DOHH2 (cell line): ENCODE results near the gene IER5.

ENCODE experiments used
- H3F3A ChIP-seq: fragments of 200-600 bp; sonication (generic), shearing (Covaris generic); 2 replicates; pipeline ENCODE4 v1.6.0; 2016; ENCODE audit warnings: antibody characterized with exemption, mild to moderate bottlenecking; ENCODE audit not compliant: control insufficient read depth, insufficient read depth
- H3K27ac ChIP-seq: fragments of 200-600 bp; sonication (generic); 2 replicates; pipeline ENCODE4 v1.5.1; 2014; ENCODE audit warnings: low read depth, mild to moderate bottlenecking, low read length, moderate library complexity
- H3K27me3 ChIP-seq: fragments of 200-600 bp; sonication (generic); 2 replicates; pipeline ENCODE4 v1.6.1; 2014; ENCODE audit warnings: mild to moderate bottlenecking, low read length, mixed read lengths; ENCODE audit not compliant: control insufficient read depth
- H3K36me3 ChIP-seq: fragments of 200-600 bp; sonication (generic); 2 replicates; pipeline ENCODE4 v1.6.1; 2014; ENCODE audit warnings: mild to moderate bottlenecking, low read length, moderate library complexity, mixed read lengths; ENCODE audit not compliant: control insufficient read depth
- H3K4me1 ChIP-seq: fragments of 200-600 bp; sonication (generic); 2 replicates; pipeline ENCODE4 v1.6.1; 2014; ENCODE audit warnings: mild to moderate bottlenecking, low read length, mixed read lengths; ENCODE audit not compliant: control insufficient read depth
- H3K4me2 ChIP-seq: fragments of 200-600 bp; sonication (generic); 2 replicates; pipeline ENCODE4 v1.6.0; 2014; ENCODE audit warnings: mild to moderate bottlenecking, low read length, moderate library complexity
- H3K4me3 ChIP-seq: fragments of 200-600 bp; sonication (generic); 2 replicates; pipeline ENCODE4 v1.5.1; 2014; ENCODE audit warnings: mild to moderate bottlenecking, low read length, mixed read lengths
- H3K79me2 ChIP-seq: fragments of 200-600 bp; sonication (generic); 2 replicates; pipeline ENCODE4 v1.6.1; 2014; ENCODE audit warnings: mild to moderate bottlenecking, low read length, mixed read lengths; ENCODE audit not compliant: control insufficient read depth
- H3K9me2 ChIP-seq: fragments of 200-600 bp; sonication (generic); replicated peaks from 2 replicates; pipeline ENCODE4 v1.6.1; 2014; ENCODE audit warnings: mild to moderate bottlenecking, low read length, mixed read lengths; ENCODE audit not compliant: control insufficient read depth
- H3K9me3 ChIP-seq: fragments of 200-600 bp; sonication (generic); 2 replicates; pipeline ENCODE4 v1.6.1; 2014; ENCODE audit warnings: antibody characterized with exemption, low read length, mixed read lengths; ENCODE audit not compliant: control insufficient read depth, insufficient read depth
- H4K20me1 ChIP-seq: fragments of 200-600 bp; sonication (generic); 2 replicates; pipeline ENCODE4 v1.6.0; 2014; ENCODE audit warnings: low read depth, mild to moderate bottlenecking, antibody characterized with exemption, low read length, moderate library complexity; ENCODE audit not compliant: control insufficient read depth, insufficient read depth
- CTCF ChIP-seq: fragments of 200-600 bp; sonication (generic); IDR thresholded peaks from one replicate; pipeline ENCODE4 v1.5.1; 2014; ENCODE audit warnings: antibody characterized with exemption, mild to moderate bottlenecking, low read depth, low read length; ENCODE audit not compliant: poor library complexity, severe bottlenecking
- EZH2phosphoT487 ChIP-seq: fragments of 200-600 bp; sonication (generic); IDR thresholded peaks from 2 replicates; pipeline ENCODE4 v1.6.1; 2017; ENCODE audit warnings: borderline replicate concordance, mild to moderate bottlenecking, antibody characterized with exemption, low read length, moderate library complexity, mixed read lengths

Gene IER5

GRCh38 chr1:181095763-181096184 is 7.3 kb downstream of the IER5 start:
- H3K27me3 ChIP-seq: peaks cover 8% of the 10 kb centered on the region; the same call in 1 of the 2 replicates
- no peak overlapping the region for H3K27ac ChIP-seq
- H3K9me2 ChIP-seq: no peaks in the 10 kb centered on the region
- H3K4me2 ChIP-seq: no peak overlapping the region
- peaks cover 22% of the 10 kb centered on the region for H3K36me3 ChIP-seq
- peaks cover 20% of the 10 kb centered on the region for H3K79me2 ChIP-seq
- peaks cover 14% of the 10 kb centered on the region for H4K20me1 ChIP-seq
- H3F3A ChIP-seq: 0 out of 2 replicates have a peak, but pooled peaks cover 6% of the 10 kb centered on the region
- no peaks in the 10 kb centered on the region for H3K9me3 ChIP-seq
- H3K4me1 ChIP-seq: peaks cover 29% of the 10 kb centered on the region
- no peak overlapping the region for H3K4me3 ChIP-seq
- TF ChIP-seq EZH2phosphoT487 (no peak), CTCF (no peak)

GRCh38 chr1:181097242-181097641 is 8.7 kb downstream of the IER5 start:
- Histone ChIP-seq H3K36me3 (peaks cover 9% of the 10 kb centered on the region), H3K4me3 (no peak overlapping the region), H3K4me2 (no peak overlapping the region), H3F3A (no peaks in the 10 kb centered on the region), H3K4me1 (peaks cover 15% of the 10 kb centered on the region), H3K27ac (no peak overlapping the region), H4K20me1 (no peaks in the 10 kb centered on the region), H3K79me2 (peaks cover 6% of the 10 kb centered on the region), H3K9me3 (no peaks in the 10 kb centered on the region), H3K9me2 (no peaks in the 10 kb centered on the region), H3K27me3 (peaks cover 8% of the 10 kb centered on the region; the same call in 1 of the 2 replicates)
- TF ChIP-seq CTCF (no peak), EZH2phosphoT487 (no peak)

- Histone ChIP-seq H3K4me1 (peaks cover 22% of the 10 kb centered on the region), H3K36me3 (no peaks in the 10 kb centered on the region), H3K9me2 (no peaks in the 10 kb centered on the region), H3K79me2 (no peaks in the 10 kb centered on the region), H4K20me1 (no peaks in the 10 kb centered on the region), H3F3A (no peaks in the 10 kb centered on the region), H3K27ac (no peak overlapping the region), H3K9me3 (no peaks in the 10 kb centered on the region), H3K4me3 (peak overlapping the region; percentile 0; the same call in 1 of the 2 replicates), H3K27me3 (peaks cover 8% of the 10 kb centered on the region; the same call in 1 of the 2 replicates), H3K4me2 (peak overlapping the region; percentile 34)
- TF ChIP-seq CTCF: no peak
- no peak for TF ChIP-seq EZH2phosphoT487
Measured at GRCh38 chr1:181099152-181100014, 10.9 kb downstream of the IER5 start.
